ENCODE data around the gene OMD. TPM values are rescaled to one million over a fixed set of nuclear protein-coding genes. Genes with fewer than 3 reads are reported as not detected.

The OMD gene
- total RNA-seq, result 35.7 TPM

GRCh38 chr9:92424340-92424739 is at the start of gene OMD:
Gene OMD (minus strand): TSS chr9:92424471. CDS start chr9:92417558, 6,913 bp downstream.
- intact Hi-C loops (cut with DNase I), result no loop called here
- ATAC-seq, result peak; percentile 77
- no peak for DNase-seq (ENCODE audit: low spot score)

GRCh38 chr9:92468206-92468605 is 43.9 kb upstream of the OMD start:
- DNase-seq (ENCODE audit: low spot score) (no peak), ATAC-seq (no peak)
- intact Hi-C loops (cut with DNase I), result no loop called here

DNA sequence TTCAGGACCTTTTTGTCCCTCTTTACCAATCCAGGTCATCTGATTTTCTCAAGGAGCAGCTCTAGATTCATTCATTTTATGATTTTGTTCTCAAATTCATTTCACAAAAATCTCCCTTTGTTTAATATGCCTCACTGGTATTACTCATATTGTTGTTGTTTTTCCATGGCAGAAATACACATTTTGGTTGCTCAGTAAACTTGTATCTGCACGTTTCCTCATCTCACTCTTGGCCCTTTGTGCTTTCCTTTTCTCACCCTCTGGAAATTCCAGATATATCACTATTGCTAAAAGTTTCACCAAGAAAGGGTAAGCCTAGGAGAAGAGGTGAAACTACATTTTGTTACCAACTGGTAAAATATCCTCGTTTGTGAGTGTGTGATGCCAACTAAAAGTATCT is 43.2 kb upstream of the OMD start:
- intact Hi-C loops (cut with DNase I), result no loop called here
- no peak for ATAC-seq

GRCh38 chr9:92467041-92467440 is 42.8 kb upstream of the OMD start:
- intact Hi-C loops (cut with DNase I), result no loop called here
- no peak for DNase-seq (ENCODE audit: low spot score)
- ATAC-seq, result no peak

More for the DNA sequence above, 43.2 kb upstream of the OMD start:
- DNase-seq (ENCODE audit: low spot score), result no peak

DNA sequence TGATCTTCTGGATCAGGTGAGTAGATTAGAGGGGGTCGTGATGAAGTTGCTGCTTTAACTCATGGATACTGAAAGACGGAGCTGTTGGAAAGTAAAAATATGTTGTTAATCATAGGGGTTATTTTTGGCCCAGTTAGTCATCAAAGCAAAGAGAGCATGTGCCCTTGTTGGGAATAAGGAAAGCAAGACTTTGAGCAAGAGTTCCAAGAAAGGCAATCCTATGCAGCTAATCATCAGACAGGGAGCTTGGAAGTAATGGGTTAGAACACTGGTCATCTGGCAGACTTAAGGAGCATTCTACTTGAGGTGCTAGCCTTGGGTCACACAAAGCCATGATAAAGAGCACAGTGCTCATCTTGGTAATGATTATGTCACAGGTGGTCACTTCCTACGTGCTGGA is 39.7 kb upstream of the OMD start:
- ATAC-seq, result peak; percentile 85
- DNase-seq (ENCODE audit: low spot score), result no peak
- intact Hi-C loops (cut with DNase I), result no loop called here

DNA sequence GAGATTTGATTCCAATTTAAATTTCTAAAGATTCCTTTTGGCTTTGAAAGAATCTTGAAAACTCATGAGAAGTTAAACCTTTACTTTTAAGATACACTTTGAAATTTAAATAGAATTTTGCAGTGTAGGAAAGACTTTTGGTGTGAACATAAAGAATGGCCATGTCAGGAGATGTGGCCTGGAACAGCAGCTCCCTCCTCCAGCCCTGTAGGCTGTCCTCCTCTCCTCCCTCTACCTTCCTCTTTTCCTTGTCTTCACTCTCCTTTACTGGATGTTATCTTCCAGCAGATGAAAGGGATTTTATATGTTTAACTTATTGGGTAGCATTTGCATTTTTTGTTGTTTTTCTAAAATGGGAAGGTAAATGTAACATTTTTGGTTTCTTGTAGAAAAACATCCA is 39.1 kb upstream of the OMD start:
- no peak for DNase-seq (ENCODE audit: low spot score)
- no peak for ATAC-seq
- intact Hi-C loops (cut with DNase I), result no loop called here

DNA sequence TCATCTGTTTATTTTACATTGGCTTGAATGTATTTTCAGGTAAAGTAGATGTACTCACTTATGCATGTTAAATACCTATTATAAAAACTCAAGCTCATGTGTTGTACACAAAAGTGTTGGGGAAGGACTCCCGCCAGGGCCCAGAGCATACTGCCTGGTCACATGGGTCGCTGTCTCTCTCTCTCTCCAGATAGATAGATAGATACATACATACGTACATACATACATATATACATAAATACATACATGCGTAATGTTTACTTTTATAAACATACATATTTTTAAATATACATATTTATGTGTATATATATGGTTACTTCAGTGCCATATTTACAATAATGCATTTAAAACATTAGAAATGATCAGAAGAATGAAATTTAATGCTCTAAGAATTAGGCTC is 33.3 kb upstream of the OMD start:
- intact Hi-C loops (cut with DNase I), result no loop called here
- DNase-seq (ENCODE audit: low spot score) (no peak), ATAC-seq (no peak)

GRCh38 chr9:92455217-92455616 is 30.9 kb upstream of the OMD start:
- intact Hi-C loops (cut with DNase I), result no loop called here
- no peak for DNase-seq (ENCODE audit: low spot score)
- ATAC-seq, result no peak

DNA sequence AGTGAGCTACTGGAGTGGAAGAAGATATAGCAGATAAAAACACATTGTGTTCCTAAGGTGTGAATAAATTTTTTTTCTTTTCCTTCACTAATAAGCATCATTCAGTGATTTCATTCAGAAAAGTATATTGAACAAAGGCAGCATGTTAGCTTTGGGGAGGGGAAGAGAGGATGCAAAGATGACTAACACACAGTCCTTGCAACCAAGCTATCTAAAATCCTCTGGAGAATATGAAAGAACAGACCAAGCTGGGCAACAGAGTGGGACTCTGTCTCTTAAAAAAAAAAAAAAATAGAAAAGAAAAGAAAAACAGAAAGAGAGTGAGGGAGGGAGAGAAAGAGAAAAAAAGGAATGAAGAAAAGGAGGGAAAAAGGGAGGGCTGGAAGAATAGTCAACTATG is 22.3 kb upstream of the OMD start:
- DNase-seq (ENCODE audit: low spot score) (no peak), ATAC-seq (no peak)
- intact Hi-C loops (cut with DNase I), result no loop called here

GRCh38 chr9:92444841-92445240 is 20.6 kb upstream of the OMD start:
- DNase-seq (ENCODE audit: low spot score) (no peak), ATAC-seq (no peak)
- intact Hi-C loops (cut with DNase I), result no loop called here

GRCh38 chr9:92440751-92441046 is 16.4 kb upstream of the OMD start:
- DNase-seq (ENCODE audit: low spot score) (no peak), ATAC-seq (no peak)
- intact Hi-C loops (cut with DNase I), result no loop called here

GRCh38 chr9:92439921-92440750 is 15.9 kb upstream of the OMD start:
- intact Hi-C loops (cut with DNase I), result no loop called here
- ATAC-seq (no peak), DNase-seq (ENCODE audit: low spot score) (no peak)

DNA sequence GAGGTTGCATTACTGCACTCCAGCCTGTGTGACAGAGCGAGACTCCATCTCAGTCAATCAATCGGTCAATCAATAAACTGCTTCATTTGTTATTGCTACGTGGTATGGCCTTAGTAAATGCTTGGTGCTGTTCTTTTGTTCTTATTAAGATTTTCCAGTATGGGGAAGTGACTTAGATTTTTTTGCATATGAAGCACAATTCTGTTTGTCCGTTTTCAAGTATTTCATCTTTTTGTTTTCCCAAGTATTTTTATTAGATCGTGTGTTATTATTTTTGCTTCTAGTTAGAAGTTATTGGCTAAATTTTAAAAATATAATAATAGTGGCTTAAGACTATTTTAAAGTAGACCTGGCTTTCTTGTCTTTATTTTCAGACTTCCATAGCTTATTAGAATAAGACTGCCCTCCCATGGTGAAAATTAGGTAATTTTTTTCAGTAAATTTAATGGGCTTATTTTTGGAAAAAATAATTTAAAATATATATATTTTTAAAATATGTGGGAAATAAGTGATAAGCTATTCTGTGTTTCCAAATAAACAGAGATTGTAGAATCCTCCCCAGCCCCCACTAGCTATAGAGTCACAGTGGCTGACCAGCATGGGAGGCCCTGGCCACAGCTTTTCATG is 14.7 kb upstream of the OMD start:
- intact Hi-C loops (cut with DNase I), result no loop called here
- DNase-seq (ENCODE audit: low spot score) (no peak), ATAC-seq (no peak)

DNA sequence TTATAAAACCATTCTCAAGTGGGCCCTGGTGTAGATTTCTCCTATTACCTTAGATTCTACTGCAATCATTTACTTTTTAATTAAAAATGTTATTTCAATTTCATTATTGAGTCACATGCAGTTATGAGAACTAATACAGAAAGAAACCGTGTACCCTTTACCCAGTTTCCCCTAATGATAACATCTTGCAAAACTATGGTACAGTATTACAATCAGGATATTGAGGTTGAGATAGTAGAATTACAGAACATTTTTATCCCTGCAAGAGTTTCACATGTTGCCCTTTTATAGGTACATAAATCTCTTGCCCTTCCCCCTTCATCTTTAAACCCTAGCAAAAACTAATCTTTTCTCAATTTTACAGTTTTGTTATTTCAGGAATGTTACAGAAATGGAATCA is 11.0 kb upstream of the OMD start:
- ATAC-seq (no peak), DNase-seq (ENCODE audit: low spot score) (no peak)
- intact Hi-C loops (cut with DNase I), result no loop called here

GRCh38 chr9:92432972-92433548 is 8.8 kb upstream of the OMD start:
- no peak for DNase-seq (ENCODE audit: low spot score)
- intact Hi-C loops (cut with DNase I), result no loop called here
- ATAC-seq, result peak; percentile 59

GRCh38 chr9:92432350-92432749 is 8.1 kb upstream of the OMD start:
- peak; percentile 93 for ATAC-seq
- DNase-seq (ENCODE audit: low spot score), result no peak
- intact Hi-C loops (cut with DNase I), result no loop called here

GRCh38 chr9:92429836-92430235 is 5.6 kb upstream of the OMD start:
- intact Hi-C loops (cut with DNase I), result no loop called here
- no peak for DNase-seq (ENCODE audit: low spot score)
- ATAC-seq, result no peak

DNA sequence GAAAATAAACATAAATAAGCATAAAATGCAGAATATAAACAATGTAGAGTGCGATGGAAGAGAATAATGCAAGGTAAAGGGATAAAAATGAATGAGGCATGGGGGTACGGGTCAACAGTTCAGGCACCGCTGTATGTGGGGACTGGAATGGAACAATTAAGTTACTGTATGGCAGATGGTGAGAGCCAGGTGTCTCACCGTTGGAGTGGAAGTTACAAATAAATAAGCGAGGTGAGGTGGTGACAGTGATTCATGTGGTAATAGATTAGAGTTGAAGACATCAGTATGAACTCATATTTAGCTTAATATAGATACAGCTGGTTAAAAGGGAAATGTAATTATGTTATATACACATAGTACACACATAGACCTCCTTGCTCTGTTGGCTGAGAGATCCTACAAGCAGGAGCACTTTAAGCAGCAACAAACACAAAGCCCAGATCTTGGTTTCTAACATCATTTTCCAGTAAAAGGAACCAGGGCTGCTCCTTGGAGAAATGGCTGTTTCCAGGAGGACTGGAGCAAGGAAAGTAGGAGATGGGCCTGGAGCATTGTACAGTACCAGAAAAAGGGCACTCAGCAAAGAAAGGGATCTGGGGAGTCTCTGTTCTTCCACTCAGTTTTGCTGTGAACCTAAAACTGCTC is 2.4 kb upstream of the OMD start:
- intact Hi-C loops (cut with DNase I), result no loop called here
- ATAC-seq (no peak), DNase-seq (ENCODE audit: low spot score) (no peak)

GRCh38 chr9:92425474-92425873 is 1.2 kb upstream of the OMD start:
- no peak for ATAC-seq
- no peak for DNase-seq (ENCODE audit: low spot score)
- intact Hi-C loops (cut with DNase I), result no loop called here

DNA sequence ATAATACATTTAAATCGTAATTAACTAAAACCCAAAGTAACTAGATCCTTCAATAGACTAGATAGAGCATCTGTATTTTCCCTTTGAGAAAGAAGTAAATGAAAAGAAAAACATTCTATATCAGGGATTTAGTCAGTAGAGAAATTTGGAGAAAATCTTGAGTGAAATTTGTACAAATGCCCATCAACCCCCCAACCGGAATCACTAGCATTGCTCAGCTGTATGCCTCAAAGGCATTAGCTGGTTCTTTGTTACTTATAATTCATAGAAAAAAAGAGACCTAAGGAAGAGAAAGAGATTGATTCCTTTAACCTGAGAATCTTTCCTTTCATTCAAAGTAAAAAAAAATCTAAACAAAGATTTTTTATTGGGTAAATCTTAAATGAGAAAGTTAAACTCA is 659 bp downstream of the OMD start:
- intact Hi-C loops (cut with DNase I), result no loop called here
- ATAC-seq, result no peak
- no peak for DNase-seq (ENCODE audit: low spot score)

All from sciatic nerve (tissue), 2 donors.